ENCODE measurements around the gene TPBGL. TPM values are rescaled to one million over a fixed set of nuclear protein-coding genes. Genes with fewer than 3 reads are reported as not detected.

TPBGL gene
- polyA plus RNA-seq, 1 of the 3 experiments (the other 2 are of a cell fraction), result 0.03 TPM

DNA sequence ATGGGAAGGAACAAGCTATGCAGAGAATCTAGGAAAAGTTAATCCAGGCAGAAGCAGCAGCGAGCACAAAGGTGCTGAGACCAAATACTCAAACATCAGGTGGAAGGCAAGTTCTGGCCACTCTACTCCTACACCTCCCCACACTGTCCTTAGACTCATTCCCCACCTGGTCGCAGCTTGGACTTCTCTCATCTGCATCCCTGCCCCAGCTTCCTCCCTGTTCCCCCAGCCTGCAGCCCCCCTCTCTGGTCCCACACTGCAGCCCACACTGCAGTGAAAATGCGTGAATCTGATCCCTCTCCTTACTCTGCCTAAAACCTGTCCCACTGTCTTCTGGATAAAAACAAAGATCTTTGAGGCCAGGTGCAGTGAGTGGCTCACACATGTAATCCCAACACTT lies 9.1 kb downstream of the TPBGL start (continued):
- no peak for TF ChIP-seq FOXJ3 (CRISPR knock-in tag; IDR thresholded peaks at IDR 0.05)
- no peak for TF ChIP-seq RXRA (IDR thresholded peaks at IDR 0.05; ENCODE audit: borderline replicate concordance, low read depth)
- no peak for TF ChIP-seq YY1 (IDR thresholded peaks at IDR 0.05; ENCODE audit: low read depth)

DNA sequence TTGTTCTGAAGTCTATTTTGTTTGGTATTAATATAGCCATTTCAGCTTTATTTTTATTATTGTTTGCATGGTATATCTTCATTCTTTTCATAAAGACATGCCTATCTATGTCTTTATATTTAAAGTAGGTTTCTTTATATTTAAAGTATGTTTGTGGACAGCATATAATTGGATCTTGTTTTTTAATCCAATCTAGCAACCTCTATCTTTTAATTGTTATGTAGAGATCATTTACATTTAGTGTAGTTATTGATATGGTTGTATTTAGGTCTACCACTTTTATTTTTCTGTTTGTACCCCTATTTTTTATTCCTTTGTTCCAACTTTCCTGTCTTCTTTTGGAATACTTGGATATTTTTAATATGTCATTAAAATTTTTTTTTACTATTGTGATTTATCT lies 13.8 kb downstream of the TPBGL start:
- peaks cover 5% of the 10 kb centered on the region for H3K9me3 ChIP-seq
- H3K27me3 ChIP-seq (ENCODE audit: insufficient read depth), result peaks cover 5% of the 10 kb centered on the region; the same call in 1 of the 2 replicates
- H3K9me2 ChIP-seq, result no peaks in the 10 kb centered on the region
- no peak for TF ChIP-seq NRF1 (IDR thresholded peaks at IDR 0.05; ENCODE audit: low read depth, low read length)
- no peak for TF ChIP-seq TEAD4 (IDR thresholded peaks at IDR 0.05; ENCODE audit: borderline replicate concordance, insufficient read depth)
- TF ChIP-seq, protein P1, sequence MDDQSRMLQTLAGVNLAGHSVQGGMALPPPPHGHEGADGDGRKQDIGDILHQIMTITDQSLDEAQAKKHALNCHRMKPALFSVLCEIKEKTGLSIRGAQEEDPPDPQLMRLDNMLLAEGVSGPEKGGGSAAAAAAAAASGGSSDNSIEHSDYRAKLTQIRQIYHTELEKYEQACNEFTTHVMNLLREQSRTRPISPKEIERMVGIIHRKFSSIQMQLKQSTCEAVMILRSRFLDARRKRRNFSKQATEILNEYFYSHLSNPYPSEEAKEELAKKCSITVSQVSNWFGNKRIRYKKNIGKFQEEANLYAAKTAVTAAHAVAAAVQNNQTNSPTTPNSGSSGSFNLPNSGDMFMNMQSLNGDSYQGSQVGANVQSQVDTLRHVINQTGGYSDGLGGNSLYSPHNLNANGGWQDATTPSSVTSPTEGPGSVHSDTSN (IDR thresholded peaks at IDR 0.05), result no peak
- no peak for TF ChIP-seq POLR2AphosphoS5 (IDR thresholded peaks at IDR 0.05; ENCODE audit: low read depth, low read length)
- TF ChIP-seq, protein P2, sequence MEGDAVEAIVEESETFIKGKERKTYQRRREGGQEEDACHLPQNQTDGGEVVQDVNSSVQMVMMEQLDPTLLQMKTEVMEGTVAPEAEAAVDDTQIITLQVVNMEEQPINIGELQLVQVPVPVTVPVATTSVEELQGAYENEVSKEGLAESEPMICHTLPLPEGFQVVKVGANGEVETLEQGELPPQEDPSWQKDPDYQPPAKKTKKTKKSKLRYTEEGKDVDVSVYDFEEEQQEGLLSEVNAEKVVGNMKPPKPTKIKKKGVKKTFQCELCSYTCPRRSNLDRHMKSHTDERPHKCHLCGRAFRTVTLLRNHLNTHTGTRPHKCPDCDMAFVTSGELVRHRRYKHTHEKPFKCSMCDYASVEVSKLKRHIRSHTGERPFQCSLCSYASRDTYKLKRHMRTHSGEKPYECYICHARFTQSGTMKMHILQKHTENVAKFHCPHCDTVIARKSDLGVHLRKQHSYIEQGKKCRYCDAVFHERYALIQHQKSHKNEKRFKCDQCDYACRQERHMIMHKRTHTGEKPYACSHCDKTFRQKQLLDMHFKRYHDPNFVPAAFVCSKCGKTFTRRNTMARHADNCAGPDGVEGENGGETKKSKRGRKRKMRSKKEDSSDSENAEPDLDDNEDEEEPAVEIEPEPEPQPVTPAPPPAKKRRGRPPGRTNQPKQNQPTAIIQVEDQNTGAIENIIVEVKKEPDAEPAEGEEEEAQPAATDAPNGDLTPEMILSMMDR (IDR thresholded peaks at IDR 0.05), result no peak
- TF ChIP-seq GABPA (IDR thresholded peaks at IDR 0.05; ENCODE audit: low read depth), result no peak
- TF ChIP-seq ELF1 (IDR thresholded peaks at IDR 0.05), result no peak
- ChIA-PET CTCF (interaction anchor here (1.8 to 2.1 kb wide), 3 partner anchors 49 to 114 kb away, joined by 5 to 19 read pairs (median 5); no protein-coding TSS in a partner anchor), POLR2A (no interaction called here)
- H3K4me1 ChIP-seq (ENCODE audit: control insufficient read depth in 1 of 2, insufficient read depth in 2 of 2, low read depth in 1 of 2, low read length in 1 of 2), result no peaks in the 10 kb centered on the region; a peak in 1 of 4 replicates
- no peak for DNase-seq
- no peak overlapping the region for H3K27ac ChIP-seq (ENCODE audit: low read depth in 2 of 2, low read length in 1 of 2)
- no peak overlapping the region for H2AFZ ChIP-seq (ENCODE audit: low read depth)
- no peaks in the 10 kb centered on the region for H3K79me2 ChIP-seq (ENCODE audit: insufficient read depth)
- H3F3A ChIP-seq (replicated peaks; ENCODE audit: insufficient read depth), result no peaks in the 10 kb centered on the region
- H3K4me3 ChIP-seq (ENCODE audit: low read depth in 2 of 2, low read length in 1 of 2), result no peak overlapping the region
- H3K9ac ChIP-seq, result no peak overlapping the region
- H3K4me2 ChIP-seq, result no peak overlapping the region
- no peaks in the 10 kb centered on the region for H3K36me3 ChIP-seq (replicated peaks in 1 of 2; ENCODE audit: control insufficient read depth in 1 of 2, insufficient read depth in 2 of 2, low read length in 1 of 2)
- no peaks in the 10 kb centered on the region for H4K20me1 ChIP-seq (ENCODE audit: insufficient read depth)

DNA sequence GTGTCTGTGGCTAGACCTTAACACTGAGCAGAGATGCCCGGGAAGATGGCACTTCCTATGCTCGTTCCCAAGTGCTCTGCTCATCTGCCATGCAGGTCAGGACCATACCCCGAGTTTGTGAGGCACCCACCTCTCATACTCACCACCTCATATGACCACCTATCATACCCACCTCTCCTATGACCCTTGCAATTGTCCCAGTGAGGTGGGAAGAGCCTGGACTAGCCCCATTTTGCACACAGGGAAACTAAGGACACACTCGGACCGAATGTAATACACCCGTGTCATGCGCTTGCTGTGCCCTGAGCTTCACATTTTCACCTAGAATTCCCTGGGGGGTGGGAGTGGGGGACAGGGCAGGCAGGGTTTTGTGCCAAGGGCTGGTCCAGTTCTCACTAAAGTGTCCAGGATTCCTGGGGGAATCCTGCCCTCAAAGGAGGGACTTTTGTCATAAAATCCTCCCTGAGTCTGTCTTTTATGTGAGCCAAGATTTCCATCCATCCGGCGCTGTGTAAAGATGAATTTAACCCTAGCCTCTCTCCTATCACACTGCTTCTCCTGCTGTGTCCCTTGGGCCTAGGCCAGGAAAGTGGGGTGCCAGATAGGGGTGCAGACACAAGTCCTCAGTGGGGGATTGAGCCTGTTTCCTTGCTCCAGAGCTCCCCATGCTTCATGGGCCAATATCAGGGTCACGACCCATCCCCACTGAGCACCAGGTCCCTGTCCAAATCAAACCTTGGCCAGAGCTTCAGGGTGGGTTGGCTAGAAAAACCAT lies 20.0 kb downstream of the TPBGL start:
- no peaks in the 10 kb centered on the region for H3K9me2 ChIP-seq
- TF ChIP-seq MEF2A (IDR thresholded peaks at IDR 0.05; ENCODE audit: borderline replicate concordance, low read depth), result no peak
- TF ChIP-seq, protein P3, sequence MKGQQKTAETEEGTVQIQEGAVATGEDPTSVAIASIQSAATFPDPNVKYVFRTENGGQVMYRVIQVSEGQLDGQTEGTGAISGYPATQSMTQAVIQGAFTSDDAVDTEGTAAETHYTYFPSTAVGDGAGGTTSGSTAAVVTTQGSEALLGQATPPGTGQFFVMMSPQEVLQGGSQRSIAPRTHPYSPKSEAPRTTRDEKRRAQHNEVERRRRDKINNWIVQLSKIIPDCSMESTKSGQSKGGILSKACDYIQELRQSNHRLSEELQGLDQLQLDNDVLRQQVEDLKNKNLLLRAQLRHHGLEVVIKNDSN (IDR thresholded peaks at IDR 0.05; ENCODE audit: borderline replicate concordance, low read depth), result no peak
- no peak for TF ChIP-seq EP300 (IDR thresholded peaks at IDR 0.05; ENCODE audit: borderline replicate concordance in 1 of 2, low read depth in 1 of 2, low read length in 1 of 2)
- no peak for TF ChIP-seq NFIC (IDR thresholded peaks at IDR 0.05; ENCODE audit: borderline replicate concordance)
- no peak for TF ChIP-seq FOSL2 (IDR thresholded peaks at IDR 0.05; ENCODE audit: borderline replicate concordance, low read depth)
- H4K20me1 ChIP-seq (ENCODE audit: insufficient read depth), result no peaks in the 10 kb centered on the region
- H3K27ac ChIP-seq (ENCODE audit: low read depth in 2 of 2, low read length in 1 of 2), result no peak overlapping the region
- no peak overlapping the region for H2AFZ ChIP-seq (ENCODE audit: low read depth)
- no peak overlapping the region for H3K9ac ChIP-seq
- no peak for DNase-seq
- POLR2A ChIA-PET, result no interaction called here
- CTCF ChIA-PET, result interaction anchor here (0.6 to 4.3 kb wide), 7 partner anchors 12 to 129 kb away, joined by 3 to 28 read pairs (median 4); no protein-coding TSS in a partner anchor
- H3K4me2 ChIP-seq, result no peak overlapping the region
- 40% methylated on average over 10 of the region's 10 CpGs for WGBS (ENCODE audit: low lambda C conversion rate)
- H3K79me2 ChIP-seq (ENCODE audit: insufficient read depth), result no peaks in the 10 kb centered on the region
- H3K4me3 ChIP-seq (ENCODE audit: low read depth in 2 of 2, low read length in 1 of 2), result no peak overlapping the region
- H3K4me1 ChIP-seq (ENCODE audit: control insufficient read depth in 1 of 2, insufficient read depth in 2 of 2, low read depth in 1 of 2, low read length in 1 of 2), result no peaks in the 10 kb centered on the region; a peak in 1 of 4 replicates
- no peaks in the 10 kb centered on the region; the same call in 1 of the 2 replicates for H3K27me3 ChIP-seq (ENCODE audit: insufficient read depth)
- H3K9me3 ChIP-seq, result no peaks in the 10 kb centered on the region
- no peaks in the 10 kb centered on the region for H3K36me3 ChIP-seq (replicated peaks in 1 of 2; ENCODE audit: control insufficient read depth in 1 of 2, insufficient read depth in 2 of 2, low read length in 1 of 2)
- H3F3A ChIP-seq (replicated peaks; ENCODE audit: insufficient read depth), result no peaks in the 10 kb centered on the region
